GOT3 (cell line): ENCODE measurements around the gene PRPF40B.
A peak's percentile ranks its signal among the peaks of the same experiment; 100 is the strongest.

Source experiments
- DNase-seq: peaks from one replicate; lab custom pipeline; 2025; ENCODE audit warnings: mixed read lengths; lab: John Stamatoyannopoulos, UW

The PRPF40B gene

DNA sequence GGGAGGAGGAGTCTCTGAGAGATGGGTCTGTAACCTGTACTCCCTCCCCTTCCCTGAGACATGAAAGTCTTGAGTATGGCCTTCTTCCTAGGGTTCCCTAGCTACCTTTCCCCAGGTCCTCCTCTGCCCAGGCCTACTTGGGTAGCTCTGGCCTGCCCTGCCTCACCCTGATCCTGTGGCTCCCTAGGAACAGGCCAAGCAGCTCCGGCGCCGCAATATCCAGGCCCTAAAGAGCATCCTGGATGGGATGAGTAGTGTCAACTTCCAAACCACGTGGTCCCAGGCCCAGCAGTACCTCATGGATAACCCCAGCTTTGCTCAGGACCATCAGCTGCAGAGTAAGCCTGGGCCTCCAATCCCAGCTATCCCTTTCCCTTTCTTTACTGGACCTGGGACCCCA lies 12.3 kb downstream of the PRPF40B start:
- DNase-seq, result no peak

GRCh38 chr12:49636574-49636973 lies 13.2 kb downstream of the PRPF40B start:
- no peak for DNase-seq

DNA sequence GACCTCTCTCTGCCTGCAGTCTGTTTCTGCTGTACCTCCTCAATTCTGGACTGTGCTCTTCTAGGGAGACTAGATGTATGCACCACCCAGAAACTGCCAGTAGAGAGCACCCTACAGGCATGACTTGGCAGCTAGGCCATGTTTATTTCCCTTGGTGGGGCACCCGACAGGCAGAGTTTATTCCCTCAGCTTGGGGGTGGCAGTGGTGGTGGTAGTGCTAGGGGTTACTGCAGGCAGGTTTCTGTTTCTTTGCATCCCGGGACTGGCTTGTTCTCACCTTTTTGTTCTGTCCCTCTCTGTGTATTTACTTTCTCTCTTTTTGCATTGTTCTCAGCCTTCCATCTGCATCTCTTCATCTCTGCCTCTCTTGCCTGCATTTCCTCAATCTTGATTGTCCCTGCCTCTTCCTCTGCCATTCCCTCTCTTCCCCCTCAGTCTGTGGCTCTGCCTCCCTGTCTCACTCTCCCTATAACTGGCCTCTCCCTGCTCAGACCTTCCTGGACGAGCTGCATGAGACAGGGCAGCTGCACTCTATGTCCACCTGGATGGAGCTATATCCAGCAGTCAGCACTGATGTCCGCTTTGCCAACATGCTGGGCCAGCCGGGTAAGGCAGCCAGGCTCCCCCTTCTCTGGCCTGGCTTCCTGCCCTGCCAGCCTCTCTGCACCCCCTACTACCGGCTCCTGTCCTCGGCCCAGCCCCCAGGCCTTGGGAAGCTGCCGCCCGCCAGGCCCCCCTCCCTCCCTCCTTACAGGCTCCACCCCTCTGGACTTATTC lies 13.8 kb downstream of the PRPF40B start:
- DNase-seq, result no peak

DNA sequence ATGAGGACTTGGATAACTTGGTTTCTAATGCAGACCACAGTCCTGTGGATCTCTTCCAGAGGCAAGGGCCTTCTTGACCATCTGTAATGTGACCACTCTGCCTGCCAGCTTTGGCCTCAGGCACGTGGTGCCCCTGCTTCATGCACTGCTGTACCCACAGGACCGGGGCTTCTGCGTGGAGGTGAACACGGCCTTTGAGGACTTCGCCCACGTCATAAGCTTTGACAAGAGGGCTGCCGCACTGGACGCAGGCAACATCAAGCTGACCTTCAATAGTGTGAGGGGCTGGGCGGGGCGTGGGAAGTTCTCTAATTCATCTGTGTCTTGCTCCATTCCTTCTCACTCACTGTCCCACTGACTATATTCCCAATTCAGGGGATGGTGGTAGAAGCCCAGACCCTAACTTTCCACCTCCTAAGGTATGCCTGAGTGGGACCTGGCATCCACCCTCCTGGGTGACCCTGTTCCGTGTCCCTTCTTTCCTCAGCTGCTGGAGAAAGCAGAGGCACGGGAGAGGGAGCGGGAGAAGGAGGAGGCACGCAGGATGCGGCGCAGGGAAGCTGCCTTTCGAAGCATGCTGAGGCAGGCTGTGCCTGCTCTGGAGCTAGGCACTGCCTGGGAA lies 18.5 kb downstream of the PRPF40B start:
- no peak for DNase-seq

GRCh38 chr12:49642370-49642802 lies 19.0 kb downstream of the PRPF40B start:
- no peak for DNase-seq

DNA sequence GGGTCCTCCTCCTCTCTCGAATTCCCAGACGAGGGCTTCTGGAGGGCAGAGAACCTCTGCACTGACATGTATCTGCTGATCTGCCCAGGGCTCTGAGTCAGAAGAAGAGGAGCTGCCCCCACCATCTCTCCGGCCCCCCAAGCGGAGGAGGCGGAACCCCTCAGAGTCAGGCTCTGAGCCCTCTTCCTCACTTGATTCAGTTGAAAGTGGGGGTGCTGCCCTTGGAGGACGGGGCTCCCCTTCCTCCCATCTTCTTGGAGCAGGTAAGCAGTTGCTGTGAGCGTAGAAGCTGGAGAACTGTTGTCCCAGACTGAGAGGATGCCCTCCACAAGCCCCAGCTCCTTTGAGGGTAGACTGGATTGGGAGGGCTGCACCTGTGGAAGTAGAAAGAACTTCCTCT lies 19.8 kb downstream of the PRPF40B start:
- DNase-seq, result no peak

GRCh38 chr12:49643961-49644619 lies 20.7 kb downstream of the PRPF40B start:
- DNase-seq, result no peak

DNA sequence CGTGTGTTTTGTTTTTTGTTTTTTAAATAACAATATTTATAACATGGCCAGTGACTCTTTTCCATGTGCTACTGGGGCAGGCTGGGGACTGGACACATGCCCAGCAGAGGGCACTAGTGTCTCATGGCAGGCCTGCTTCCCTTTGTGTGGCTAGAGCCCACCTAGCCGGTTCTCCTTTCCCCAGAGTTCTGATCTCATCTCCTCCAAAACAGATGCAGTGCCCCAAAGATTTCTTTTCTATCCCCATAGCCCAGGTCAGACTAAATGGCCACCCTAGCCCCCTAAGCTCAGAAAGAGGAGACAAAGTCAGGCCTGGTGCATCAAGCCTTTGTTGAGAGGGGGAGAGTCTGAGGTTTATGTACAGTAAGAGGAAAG lies 21.2 kb downstream of the PRPF40B start:
- DNase-seq, result peak; percentile 18

DNA sequence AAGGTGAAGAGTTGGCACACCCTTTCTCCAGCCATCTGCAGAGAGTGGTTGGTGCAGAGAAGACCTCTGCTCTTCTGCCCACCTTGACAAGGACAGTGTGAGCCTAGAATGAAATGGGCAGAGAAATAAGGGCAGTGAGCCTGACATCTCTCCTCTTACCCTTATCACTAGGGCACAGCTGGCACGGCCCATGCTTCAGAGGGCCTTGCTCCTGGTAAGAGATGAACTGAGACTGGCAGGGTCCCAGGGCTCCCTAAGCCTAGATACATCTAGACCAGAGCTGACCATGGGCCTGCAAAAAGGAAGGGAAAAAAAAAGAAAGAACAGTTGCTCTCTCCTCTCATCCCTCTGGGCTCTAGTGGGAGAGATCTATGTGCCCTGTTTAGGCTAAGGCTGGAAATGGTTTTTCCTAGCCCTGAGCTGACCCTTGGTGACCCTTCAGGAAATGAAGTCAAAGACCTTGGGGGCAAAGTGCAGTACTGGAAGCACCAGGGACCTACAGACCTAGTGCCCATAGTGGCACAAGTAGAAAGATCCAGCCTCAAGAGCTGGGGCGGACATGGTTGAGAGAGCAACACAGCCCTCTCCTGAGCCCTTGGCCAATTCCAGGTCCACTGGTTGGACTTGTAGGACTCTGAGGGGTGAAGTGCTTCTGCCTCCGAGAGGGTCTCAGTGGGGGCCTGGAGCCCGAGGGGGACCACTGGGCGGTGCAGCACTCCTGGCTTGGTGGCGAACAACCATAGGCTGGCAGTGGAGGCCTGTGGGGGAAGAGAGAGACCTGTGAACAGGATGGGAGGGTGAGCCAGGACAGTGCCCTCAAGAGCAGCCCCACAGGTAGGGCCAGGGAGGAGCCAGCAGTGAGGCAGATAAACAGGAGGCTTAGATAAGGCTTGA lies 22.0 kb downstream of the PRPF40B start:
- no peak for DNase-seq

- no peak for DNase-seq
Observed at GRCh38 chr12:49646331-49646830, 23.0 kb downstream of the PRPF40B start.

- DNase-seq, result no peak
Observed at GRCh38 chr12:49646871-49647654, 23.7 kb downstream of the PRPF40B start.

DNA sequence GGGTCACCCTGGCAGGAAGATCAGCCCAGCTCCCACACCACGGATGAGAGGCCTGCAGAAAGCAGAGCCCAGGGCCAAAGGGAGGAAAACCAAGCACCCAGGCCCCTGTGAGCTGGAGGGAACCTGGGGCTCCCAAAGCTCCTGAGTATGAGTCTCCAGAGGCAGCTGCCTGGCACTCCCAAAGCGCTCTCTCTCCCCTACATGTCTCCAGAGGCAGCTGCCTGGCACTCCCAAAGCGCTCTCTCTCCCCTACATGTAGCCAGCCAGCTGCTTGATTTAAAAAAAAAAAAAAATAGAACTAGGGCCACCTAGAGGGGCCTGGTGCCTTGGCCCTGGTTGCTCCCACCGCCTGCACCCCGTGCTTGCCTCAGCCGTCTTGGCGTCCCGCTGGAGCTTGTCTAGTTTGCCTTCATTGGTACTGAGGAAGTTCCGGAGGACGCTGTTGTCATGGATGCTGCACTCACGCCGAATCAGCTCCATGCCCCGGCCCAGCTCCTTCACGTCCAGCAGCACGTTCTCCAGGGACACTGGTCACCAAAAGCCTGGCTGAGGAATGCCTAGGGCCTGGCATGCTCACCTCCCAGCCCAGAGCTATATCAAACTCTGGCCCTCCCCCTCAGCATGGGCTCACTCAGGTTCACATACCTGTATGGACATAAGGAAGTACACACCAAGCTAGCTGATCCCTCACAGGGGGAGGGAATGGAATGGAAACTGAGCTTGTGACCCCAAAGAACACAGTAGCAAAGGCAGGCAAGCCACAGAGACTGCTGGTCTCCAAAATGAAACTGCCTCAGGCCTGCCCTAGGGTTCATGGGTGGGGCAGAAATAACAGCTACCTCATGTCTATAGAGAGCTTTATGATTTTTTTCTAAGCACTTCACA lies 24.7 kb downstream of the PRPF40B start:
- no peak for DNase-seq

GRCh38 chr12:49648712-49649003 lies 25.3 kb downstream of the PRPF40B start:
- no peak for DNase-seq

GRCh38 chr12:49649445-49649844 lies 26.1 kb downstream of the PRPF40B start:
- DNase-seq, result no peak

DNA sequence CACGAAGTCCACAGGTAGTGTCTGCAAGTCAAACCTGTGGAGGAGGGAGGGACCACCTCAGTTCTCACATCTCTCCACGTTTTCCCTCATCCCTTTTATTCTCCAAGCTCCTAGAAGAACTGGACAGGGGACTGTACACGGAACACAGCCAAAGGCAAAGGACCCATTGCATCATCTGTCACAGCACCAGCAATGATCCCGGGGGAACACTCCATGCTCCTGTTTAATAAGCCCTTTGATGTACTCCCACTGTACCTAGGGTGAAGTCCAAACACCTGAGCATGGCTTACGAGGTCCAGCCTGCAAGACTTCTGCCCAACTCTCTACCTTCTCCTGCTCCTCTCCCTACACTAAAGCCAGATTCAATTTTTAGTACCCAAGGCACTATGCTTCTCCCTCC lies 26.5 kb downstream of the PRPF40B start:
- no peak for DNase-seq

GRCh38 chr12:49651855-49652254 lies 28.5 kb downstream of the PRPF40B start:
- no peak for DNase-seq

DNA sequence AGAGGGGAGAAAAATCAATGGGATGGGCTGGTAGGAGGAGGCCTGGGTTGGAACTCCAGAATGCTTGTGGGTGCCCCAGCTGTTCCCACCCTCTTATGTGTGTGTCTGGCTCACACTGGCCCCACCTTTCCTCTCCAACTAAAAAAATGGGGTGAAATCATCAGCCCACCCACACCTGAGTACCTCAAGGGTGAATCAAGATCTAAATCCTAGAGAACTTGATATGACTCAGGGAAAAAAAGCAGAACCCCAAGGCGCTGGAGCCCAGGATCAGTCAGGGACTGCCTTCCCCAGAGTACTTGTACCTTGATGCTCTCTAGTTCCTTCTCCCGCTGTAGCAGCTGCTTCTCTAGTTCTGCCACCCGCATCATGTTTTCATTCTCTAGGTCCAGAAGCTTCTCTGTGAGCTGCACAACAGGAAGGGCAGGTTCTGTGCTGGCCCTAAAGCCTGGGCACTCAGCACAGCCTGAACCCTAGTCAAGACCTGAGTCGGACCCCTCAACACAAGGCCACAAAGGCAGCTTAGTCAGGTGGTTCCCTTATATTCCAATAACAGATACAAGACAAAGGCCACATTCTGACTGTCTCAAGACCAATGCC lies 29.7 kb downstream of the PRPF40B start:
- DNase-seq, result no peak

DNA sequence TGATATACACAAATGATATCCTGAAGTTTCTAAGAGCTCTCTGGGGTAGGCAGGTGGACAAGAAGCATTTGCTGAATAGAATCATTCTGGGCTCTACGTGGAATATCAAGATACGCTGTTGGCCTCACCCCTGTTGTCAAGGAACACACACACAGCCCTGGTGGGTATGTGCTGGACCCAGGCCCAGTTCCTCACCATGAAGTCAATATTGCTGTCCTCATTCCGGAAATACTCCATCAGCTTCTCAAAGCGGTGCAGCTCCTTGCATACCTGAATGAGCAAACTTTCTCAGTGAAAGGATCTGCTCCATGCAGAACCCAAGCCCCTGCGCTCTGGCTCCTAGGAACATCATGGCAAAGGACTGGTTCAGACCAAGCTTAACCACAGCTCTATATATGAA lies 31.4 kb downstream of the PRPF40B start:
- DNase-seq, result no peak

DNA sequence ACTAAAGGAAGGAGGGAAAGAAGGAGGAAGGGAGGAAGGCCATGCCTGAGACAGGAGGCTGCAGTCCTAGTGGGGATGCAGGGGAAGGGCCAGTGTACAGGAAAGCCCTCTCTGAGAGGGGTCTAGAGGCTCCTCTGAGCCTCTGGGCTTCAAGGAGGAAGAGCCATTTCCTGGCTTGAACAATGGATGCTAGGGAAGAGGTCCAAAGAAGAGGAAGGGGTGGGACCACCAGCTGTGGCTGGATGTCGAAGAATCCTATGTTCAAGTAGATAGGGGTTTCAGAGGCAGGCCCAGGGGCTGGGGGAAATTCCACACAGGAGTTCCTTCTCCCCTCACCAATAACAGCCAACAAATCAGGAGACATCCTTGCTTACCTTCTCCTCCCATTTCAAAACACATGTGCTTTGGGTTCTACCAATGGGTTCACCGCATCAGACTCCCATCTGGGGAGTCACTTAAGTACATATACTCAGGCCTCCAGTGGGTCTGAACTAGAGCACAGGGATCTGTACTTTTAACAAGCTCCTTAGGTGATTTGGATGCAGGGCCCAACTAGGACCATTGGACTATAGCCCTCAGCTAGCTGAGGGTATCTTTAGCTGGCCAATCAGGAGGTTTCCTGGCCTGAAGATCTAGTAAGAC lies 32.4 kb downstream of the PRPF40B start:
- no peak for DNase-seq
